Vagina (tissue), 2 donors: ENCODE data around the gene SYNJ1.

Experiments used
- POLR2AphosphoS5 ChIP-seq, 2 donors: sonication (generic); formaldehyde crosslinking; IDR thresholded peaks; one replicate each; pipeline ENCODE4 v1.9.0; 2017; ENCODE audit warnings: antibody characterized with exemption in 2 of 2, mild to moderate bottlenecking in 2 of 2, low read depth in 1 of 2; ENCODE audit not compliant: insufficient read depth in 1 of 2
- TF ChIP-seq, protein P1 (sequence below), 3 experiments: fragments of 450-650 bp in 2 of 3; fragments of 200-600 bp in 1 of 3; sonication (generic) in 1 of 3; IDR thresholded peaks; one replicate each; pipeline ENCODE4 v1.5.1; 2017 to 2019; ENCODE audit warnings: antibody characterized with exemption in 3 of 3, mild to moderate bottlenecking in 2 of 3, moderate library complexity in 2 of 3

DNA sequence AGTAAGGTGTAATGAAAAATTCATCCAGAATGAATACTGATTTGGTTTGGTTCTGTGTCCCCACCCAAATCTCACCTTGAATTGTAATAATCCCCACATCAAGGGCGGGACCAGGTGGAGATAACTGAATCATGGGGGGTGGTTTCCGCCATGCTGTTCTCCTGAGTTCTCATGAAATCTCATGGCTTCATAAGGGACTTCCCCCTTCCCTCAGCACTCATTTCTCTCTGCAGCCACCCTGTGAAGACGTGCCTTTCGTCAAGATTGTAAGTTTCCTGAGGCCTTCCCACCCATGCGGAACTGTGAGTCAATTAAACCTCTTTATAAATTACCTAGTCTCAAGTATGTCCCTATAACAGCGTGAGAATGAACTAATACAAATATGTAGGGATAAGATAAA is 5.5 kb upstream of the SYNJ1 start:
- TF ChIP-seq POLR2AphosphoS5 (IDR thresholded peaks at IDR 0.05; ENCODE audit: insufficient read depth in 1 of 2, low read depth in 1 of 2): no peak
- TF ChIP-seq, protein P1, sequence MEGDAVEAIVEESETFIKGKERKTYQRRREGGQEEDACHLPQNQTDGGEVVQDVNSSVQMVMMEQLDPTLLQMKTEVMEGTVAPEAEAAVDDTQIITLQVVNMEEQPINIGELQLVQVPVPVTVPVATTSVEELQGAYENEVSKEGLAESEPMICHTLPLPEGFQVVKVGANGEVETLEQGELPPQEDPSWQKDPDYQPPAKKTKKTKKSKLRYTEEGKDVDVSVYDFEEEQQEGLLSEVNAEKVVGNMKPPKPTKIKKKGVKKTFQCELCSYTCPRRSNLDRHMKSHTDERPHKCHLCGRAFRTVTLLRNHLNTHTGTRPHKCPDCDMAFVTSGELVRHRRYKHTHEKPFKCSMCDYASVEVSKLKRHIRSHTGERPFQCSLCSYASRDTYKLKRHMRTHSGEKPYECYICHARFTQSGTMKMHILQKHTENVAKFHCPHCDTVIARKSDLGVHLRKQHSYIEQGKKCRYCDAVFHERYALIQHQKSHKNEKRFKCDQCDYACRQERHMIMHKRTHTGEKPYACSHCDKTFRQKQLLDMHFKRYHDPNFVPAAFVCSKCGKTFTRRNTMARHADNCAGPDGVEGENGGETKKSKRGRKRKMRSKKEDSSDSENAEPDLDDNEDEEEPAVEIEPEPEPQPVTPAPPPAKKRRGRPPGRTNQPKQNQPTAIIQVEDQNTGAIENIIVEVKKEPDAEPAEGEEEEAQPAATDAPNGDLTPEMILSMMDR (IDR thresholded peaks at IDR 0.05): no peak
